Hair follicular keratinocyte (primary cell): Measurements from ENCODE around the gene TIGD1. TPM values are rescaled to one million over a fixed set of nuclear protein-coding genes. Genes with fewer than 3 reads are reported as not detected.

Source experiments
- total RNA-seq: library from RNA; depleted of rRNA; stranded (reverse); fragments of >200 nt; gene quantifications from 2 replicates; pipeline ENCODE4 v1.2.3, GENCODE V29; 2015

TIGD1 gene
- 0.70 and 1.9 TPM in 2 replicates for total RNA-seq

GRCh38 chr2:232550354-232551249, at the start of gene TIGD1, which contains the start of gene EIF4E2:
Gene TIGD1, minus strand, starts transcription at chr2:232550557. Its CDS starts 675 bp downstream, at chr2:232549882.
Gene EIF4E2, plus strand, starts transcription at chr2:232550689. Its CDS starts 36 bp downstream, at chr2:232550725.

GRCh38 chr2:232539298-232540231, 10.8 kb downstream of the TIGD1 start, which contains the start of gene CHRNG:
Gene CHRNG, plus strand, starts transcription at chr2:232539692. Its CDS starts 56 bp downstream, at chr2:232539748.

GRCh38 chr2:232525791-232526371, 24.5 kb downstream of the TIGD1 start, which contains the start of gene CHRND:
Gene CHRND, plus strand, starts transcription at chr2:232526160. Its CDS starts 56 bp downstream, at chr2:232526216.

GRCh38 chr2:232519581-232520438, 30.5 kb downstream of the TIGD1 start, which contains the start of gene PRSS56:
Gene PRSS56, plus strand, starts transcription at chr2:232520388. Its CDS starts 211 bp downstream, at chr2:232520599.

Other genes with a start within 250 kb of the TIGD1 start
- gene ALPP, start 171.8 kb downstream of the TIGD1 start, total RNA-seq: not detected in 2 replicates
- gene ALPG, start 143.7 kb downstream of the TIGD1 start, total RNA-seq: not detected in 2 replicates
- gene ALPI, start 94.4 kb downstream of the TIGD1 start, total RNA-seq: not detected in 2 replicates
- gene ECEL1, start 62.7 kb downstream of the TIGD1 start, total RNA-seq: not detected in 2 replicates
- not detected in 2 replicates for gene PRSS56, start 30.2 kb downstream of the TIGD1 start, total RNA-seq
- not detected in 2 replicates for gene CHRND, start 24.4 kb downstream of the TIGD1 start, total RNA-seq
- gene CHRNG, start 10.9 kb downstream of the TIGD1 start, total RNA-seq: not detected in 2 replicates
- gene EIF4E2, start 132 bp upstream of the TIGD1 start, total RNA-seq: 65.3 and 82.2 TPM in 2 replicates
- gene EFHD1, start 83.0 kb upstream of the TIGD1 start, total RNA-seq: not detected in 2 replicates
- gene GIGYF2, start 146.8 kb upstream of the TIGD1 start, total RNA-seq: 22.8 and 26.4 TPM in 2 replicates
- not detected in 2 replicates for gene KCNJ13, start 226.0 kb upstream of the TIGD1 start, total RNA-seq